BJ (cell line): ENCODE data around the gene FAM3C. TPM values are rescaled to one million over a fixed set of nuclear protein-coding genes. Genes with fewer than 3 reads are reported as not detected.

ENCODE experiments used
- CTCF ChIA-PET: fragments of 350-600 bp; formaldehyde crosslinking; extraction: SDS; loops from one replicate; lab custom pipeline; 2021; ENCODE audit warnings: antibody characterized with exemption, inconsistent platforms; lab: Yijun Ruan, JAX
- POLR2A ChIA-PET: fragments of 300-600 bp; sonication (Branson Sonifier 250); formaldehyde crosslinking; extraction: SDS; loops from one replicate; lab custom pipeline; 2021; ENCODE audit warnings: antibody characterized with exemption; lab: Charles Lee
- DNase-seq: peaks from one replicate; pipeline ENCODE4 v3.0.0-alpha.2; 2011; ENCODE audit warnings: low read depth
- H3K27me3 ChIP-seq: 2 replicates; pipeline ENCODE4 v1.6.0; 2011; ENCODE audit warnings: low read length; ENCODE audit not compliant: control insufficient read depth, insufficient read depth
- H3K36me3 ChIP-seq: 2 replicates; pipeline ENCODE4 v1.5.1; 2011; ENCODE audit warnings: low read length; ENCODE audit not compliant: control insufficient read depth, insufficient read depth
- H3K4me3 ChIP-seq: 2 replicates; pipeline ENCODE4 v1.5.1; 2011; ENCODE audit warnings: low read depth, mild to moderate bottlenecking, control low read depth, low read length
- CTCF ChIP-seq: IDR thresholded peaks from 2 replicates; pipeline ENCODE4 v1.5.1; 2011; ENCODE audit warnings: low read depth, mild to moderate bottlenecking, control low read depth, inconsistent platforms, low read length, moderate library complexity; ENCODE audit not compliant: insufficient read depth
- polyA plus RNA-seq: library from polyadenylated mRNA; depleted of rRNA; stranded (reverse); fragments of >200 nt; gene quantifications from 2 replicates; pipeline ENCODE4 v1.2.3, GENCODE V29; 2011; rRNA removed

Gene FAM3C
- polyA plus RNA-seq, 1 experiment = 13.1 TPM

- no peak overlapping the region for H3K4me3 ChIP-seq
- H3K36me3 ChIP-seq = no peaks in the 10 kb centered on the region
- TF ChIP-seq CTCF = no peak
- CTCF ChIA-PET = interaction anchor here (0.6 to 0.9 kb wide), 2 partner anchors 34 to 80 kb away, joined by 3 to 4 read pairs; no protein-coding TSS in a partner anchor
- POLR2A ChIA-PET = no interaction called here
- no peak for DNase-seq
- no peaks in the 10 kb centered on the region for H3K27me3 ChIP-seq
These were observed 92.5 kb downstream of the FAM3C start for GRCh38 chr7:121303422-121304101.

DNA sequence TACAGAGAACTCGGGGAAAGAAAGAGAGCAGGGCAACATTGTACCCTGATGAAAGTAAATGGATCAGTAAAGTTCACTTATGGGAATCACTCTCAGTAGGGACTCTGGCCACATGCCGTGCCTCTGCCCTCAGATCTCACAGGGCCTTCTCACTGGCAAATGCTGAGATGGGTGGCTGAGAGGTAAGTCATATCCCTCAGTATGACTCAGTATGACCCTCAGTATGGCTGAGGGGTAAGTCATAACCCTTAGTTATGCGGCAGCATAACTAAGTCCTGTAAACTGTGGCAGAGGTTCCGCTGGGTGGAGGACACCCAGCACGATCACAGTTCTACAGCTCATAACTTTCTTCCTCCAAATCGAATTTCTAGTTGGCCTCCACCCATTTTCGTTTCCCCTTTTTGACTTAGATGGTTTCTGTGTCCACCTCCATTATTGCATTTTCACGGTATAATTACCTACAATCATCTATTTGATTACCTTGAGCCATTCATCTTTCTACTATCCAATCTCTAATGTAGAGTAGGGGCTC lies 93.8 kb downstream of the FAM3C start:
- ChIA-PET CTCF (no interaction called here), POLR2A (no interaction called here)
- DNase-seq = no peak
- no peaks in the 10 kb centered on the region for H3K27me3 ChIP-seq
- TF ChIP-seq CTCF = no peak
- no peak overlapping the region for H3K4me3 ChIP-seq
- no peaks in the 10 kb centered on the region for H3K36me3 ChIP-seq

DNA sequence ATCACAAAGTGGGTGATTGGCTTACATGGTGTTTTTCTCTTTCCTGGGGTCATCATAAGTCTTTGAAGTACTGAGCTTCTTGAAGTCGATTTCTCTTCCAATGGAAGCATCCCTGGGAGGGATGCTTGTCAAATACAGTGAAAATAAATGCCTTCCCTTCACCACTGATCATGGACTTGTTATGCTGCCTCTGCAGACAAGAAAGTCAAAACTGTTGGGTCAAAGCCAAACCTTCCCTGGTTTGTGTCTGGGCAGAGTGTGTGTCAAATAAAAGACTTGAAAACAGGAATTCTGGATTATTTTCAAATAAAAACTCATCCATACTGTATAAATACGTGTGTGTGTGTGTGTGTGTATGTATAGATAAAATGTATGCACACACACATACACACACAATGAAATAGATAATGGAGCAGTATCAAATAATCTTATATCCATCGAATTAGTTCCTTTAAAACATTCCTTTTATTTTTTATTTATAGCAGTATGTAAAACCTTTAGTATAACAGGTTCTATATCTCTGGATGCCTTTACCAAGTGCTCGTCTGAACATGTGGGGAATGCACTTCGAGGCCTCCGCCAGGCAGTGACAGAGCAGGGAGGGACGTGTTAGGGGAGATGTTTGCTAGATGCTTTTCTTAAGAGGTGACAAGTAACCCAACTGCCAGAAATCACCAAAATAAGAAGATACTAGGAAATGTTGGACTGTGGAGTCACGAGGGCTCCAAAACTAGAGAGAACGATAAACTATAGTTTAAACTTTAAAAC lies 94.5 kb downstream of the FAM3C start:
- DNase-seq = no peak
- no peak for TF ChIP-seq CTCF
- Histone ChIP-seq H3K4me3 (no peak overlapping the region), H3K27me3 (no peaks in the 10 kb centered on the region), H3K36me3 (no peaks in the 10 kb centered on the region)
- ChIA-PET POLR2A (no interaction called here), CTCF (no interaction called here)

- CTCF ChIA-PET = interaction anchor here (0.6 kb wide), 1 partner anchor 72 kb away, joined by 3 read pairs; no protein-coding TSS in a partner anchor
- POLR2A ChIA-PET = no interaction called here
- no peak for TF ChIP-seq CTCF
- Histone ChIP-seq H3K36me3 (no peaks in the 10 kb centered on the region), H3K4me3 (no peak overlapping the region), H3K27me3 (no peaks in the 10 kb centered on the region)
- DNase-seq = no peak
These were observed 95.3 kb downstream of the FAM3C start for GRCh38 chr7:121300685-121301420.

Other genes with a start within 250 kb of the FAM3C start
- gene WNT16, start 67.3 kb downstream of the FAM3C start, polyA plus RNA-seq = 0.02 TPM in 1 of 2 replicates, not detected in the other